HG02678 (cell line): ENCODE measurements around the gene SOX5.
A peak's percentile ranks its signal among the peaks of the same experiment; 100 is the strongest.
"Not testable (repeated sequence)": the region's sequence is repeated elsewhere in the genome, so short reads cannot be mapped to it uniquely, and the experiment has no call there.

Source experiments
- ATAC-seq: cut with Tn5 transposase; IDR thresholded peaks from one replicate; pipeline ENCODE4 v1.9.1; 2021; ENCODE audit warnings: mild to moderate bottlenecking, moderate library complexity; ENCODE audit not compliant: unreplicated experiment

SOX5 gene

DNA sequence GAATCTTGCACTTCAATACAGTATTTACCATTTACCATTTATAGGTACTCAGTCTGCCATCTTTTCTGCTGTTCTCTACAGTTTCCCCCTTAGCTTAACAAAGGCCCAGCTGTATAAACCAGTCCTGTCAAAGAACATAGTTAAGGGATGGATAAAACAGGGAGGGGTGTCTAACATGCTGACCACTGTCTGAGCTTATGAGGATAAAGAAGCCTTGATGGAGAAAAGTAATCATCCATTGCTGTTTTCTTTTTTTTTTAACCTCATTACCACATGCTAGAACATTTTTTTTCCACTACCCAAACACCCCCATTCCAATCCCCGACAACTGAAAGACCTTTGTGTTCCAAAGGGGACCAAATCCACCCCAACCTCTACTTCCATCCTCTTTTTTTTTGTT is 39.9 kb downstream of the SOX5 start:
- ATAC-seq, result no peak

DNA sequence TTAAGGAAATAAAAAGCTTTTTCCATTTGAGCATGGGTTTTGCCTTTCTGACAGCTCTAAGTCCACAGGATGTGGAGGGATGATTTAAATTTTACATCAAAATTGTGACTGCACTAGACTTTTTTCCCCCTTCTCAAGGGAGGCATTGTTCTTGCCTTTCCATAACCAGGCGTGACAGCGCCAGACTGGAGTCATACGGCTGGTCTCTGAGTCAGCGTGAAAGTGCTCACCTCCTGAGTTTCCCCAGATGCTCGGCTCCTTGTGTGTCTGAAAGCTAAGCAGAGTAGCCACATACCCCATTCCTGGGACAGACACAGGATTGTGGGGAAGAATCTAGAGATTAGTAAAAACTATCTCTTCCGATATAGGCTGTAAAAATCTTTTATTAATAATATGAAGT is 43.1 kb downstream of the SOX5 start:
- no peak for ATAC-seq

DNA sequence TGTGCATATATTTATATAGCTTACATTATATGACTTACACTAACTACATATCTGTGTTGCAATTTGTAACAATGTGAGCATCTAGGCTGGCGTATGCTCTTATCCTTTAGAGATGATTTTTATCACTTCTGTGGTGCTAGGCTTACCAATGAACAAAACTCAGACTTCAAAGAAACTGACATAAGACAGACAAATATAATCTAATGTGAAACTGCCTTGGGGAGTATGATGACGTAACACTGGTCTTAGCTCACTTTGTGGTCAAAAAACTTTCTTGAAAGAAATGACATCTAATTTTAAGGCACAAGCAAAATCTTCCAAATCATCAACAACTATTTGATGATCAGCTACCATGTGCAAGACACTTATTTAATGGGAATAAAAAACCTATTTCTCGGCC is 50.0 kb downstream of the SOX5 start:
- no peak for ATAC-seq

DNA sequence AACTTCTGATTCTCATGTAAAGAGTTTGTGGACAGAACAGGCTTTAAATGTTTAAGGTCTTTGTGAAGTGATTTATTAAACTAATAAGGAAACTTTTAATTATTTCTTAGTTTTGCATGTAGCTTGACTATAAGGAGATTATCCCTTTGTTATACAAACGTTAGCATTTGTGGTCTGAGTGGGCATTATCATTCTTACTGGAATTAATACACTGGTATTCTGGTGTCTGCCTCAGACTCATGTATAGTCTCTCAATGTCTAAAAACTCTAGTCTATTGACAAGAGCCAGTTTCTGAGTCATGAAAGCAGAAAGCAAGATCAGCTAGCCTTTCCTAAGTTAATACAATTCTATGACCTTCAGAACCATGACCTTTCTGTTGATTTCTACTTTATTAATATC is 51.3 kb downstream of the SOX5 start:
- ATAC-seq, result no peak

DNA sequence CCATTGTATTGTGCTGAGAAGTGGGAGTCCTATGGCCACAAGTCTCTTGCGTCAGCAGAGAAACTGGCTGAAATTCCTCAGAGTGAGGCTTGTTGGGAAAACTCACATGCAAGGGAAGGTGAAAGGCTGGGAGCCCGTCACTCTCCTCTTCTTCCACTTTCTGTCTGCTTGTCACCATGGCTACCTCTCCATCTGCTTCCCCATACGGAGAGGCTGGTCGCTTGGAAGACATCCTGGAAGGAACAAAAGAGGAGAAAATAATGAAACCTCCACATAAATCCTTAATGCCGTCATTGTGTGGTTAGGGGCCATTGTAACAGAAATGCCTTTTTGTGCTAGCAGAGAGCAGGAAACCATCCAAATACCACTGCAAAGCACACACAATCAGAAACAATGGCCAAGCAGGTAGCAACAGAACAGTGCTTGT is 53.7 kb downstream of the SOX5 start:
- no peak for ATAC-seq

DNA sequence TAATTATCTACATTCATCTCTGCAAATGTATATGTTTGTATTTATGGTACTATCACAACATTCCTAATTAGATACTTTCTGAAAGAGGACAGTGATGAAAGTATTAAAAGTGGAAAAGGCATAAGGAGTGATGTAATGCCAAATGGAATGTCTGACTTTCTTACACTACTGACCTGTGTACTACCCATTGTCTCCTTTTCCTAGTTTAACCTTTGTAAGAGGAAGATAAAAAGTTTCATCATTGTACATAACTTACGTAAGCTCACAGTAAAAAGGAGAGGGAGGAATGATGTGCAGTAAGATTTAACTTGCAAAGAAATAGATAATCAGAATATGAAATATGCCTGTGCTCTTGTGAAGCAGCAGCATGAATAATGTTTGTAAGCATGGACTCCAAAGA is 55.9 kb downstream of the SOX5 start:
- no peak for ATAC-seq

DNA sequence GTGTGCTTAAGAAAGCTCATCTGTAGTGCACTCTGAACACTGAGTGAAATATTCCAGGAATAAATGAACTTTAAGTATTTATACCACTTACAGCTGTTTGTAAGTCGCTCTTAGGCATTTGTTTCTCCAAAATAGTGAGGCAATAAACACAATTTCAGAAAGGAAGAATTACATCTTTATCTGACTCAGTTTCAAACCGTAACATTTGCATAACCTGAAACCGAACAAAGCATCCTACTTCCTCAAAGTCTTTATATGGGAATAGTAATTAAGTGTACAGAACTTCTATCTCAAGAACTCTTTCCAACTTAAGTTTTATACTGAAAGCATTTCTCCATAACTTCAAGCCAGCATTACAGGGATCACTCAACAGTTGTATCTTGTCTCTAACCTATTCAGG is 58.4 kb downstream of the SOX5 start:
- no peak for ATAC-seq

DNA sequence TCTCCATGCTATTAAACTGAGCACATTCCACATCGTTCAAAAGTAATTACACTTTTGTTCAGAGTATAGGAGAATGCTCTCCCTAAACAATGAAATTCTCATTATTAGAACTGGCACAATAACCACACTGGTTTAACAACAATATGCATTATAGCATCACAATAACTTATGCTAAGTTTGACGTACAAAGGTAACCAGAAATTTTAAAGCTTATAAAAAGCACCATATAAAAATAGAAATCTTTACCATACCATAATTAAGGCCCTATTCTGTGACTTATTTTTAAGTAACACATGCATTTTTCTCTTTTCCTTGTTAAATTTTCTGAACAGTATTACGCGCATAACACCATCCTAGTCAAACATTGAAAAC is 60.4 kb downstream of the SOX5 start:
- no peak for ATAC-seq

DNA sequence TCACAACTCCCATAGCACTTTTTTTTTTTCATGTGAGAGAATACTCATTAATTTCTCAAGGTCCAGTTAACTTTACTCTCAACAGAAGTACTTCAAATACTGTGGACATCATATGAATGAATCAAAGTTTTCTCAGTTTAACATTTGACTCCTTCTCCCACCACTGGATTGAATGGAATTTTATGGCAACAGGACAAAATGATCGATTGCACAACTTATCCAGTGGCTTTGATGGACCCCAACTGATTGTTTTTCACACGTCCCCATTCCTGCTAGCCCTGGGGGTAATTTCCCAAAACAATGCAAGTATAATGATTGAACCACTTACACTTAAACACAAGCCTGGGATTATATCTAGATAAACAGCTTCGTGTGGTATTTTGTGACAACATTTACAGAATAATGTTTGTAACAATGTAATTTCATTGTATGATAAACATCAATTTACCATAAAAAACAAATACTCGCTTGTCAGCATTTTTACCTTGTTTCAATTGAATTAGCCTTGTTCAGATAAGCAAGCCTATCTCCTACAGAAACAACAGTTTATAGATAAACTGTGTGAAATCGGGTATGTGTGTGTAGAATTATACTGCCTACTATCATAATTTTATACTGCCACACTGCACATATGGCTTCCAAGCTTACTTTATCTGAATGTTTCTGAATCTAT is 60.9 kb downstream of the SOX5 start:
- no peak for ATAC-seq

DNA sequence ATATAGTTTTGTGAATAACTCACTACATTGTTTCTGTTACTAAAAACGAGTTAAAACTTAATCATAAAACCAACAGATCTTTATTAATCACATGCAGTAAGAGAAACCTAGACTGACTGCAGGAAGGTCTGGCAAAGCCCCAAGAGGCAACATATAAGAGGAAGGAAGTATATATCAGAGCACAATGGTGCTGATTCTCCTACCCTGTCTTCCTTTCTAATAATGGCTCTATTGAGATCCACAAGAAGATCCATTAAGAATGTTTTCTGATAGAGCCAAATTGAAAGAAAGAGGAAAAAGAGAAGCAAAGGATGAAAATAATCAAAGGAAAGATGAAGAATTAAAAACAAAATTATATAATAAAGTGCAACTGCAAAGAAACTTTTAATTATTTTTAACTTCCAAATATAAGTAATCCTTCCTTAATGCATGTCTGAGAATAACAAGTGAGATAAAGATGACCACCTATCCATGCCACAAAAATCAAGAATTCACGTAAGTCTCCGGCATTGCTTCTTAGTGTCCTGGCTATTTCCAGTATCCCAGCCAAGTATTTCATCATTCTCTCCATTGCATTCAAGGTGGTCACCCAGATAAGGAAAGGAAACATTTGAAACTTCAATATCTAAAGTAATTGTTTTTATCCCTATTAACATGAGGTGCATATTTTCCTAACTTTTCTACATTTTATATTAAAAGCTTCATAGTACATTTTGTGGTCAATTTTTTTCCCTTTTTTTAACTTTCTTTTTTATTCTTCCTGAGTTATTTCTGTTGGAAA is 62.2 kb downstream of the SOX5 start:
- no peak for ATAC-seq

DNA sequence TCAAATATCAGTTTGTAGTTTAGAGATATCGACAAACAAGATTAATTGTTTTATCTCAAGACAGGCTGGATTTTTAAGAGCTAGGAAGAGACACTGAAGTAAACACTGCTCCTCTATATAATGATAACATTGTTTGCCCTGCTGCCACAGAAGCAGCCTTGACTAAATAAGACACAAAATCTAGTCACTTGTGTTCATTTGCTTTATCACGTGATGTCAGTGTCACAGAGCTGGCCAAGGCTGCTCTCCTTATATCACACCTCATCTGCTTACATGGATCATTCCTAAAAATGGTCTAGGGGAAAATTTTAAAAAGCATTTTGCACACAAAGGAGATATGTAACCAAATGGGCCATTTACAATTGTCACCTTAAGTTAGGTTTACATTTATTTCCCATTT is 64.1 kb downstream of the SOX5 start:
- ATAC-seq, result no peak

DNA sequence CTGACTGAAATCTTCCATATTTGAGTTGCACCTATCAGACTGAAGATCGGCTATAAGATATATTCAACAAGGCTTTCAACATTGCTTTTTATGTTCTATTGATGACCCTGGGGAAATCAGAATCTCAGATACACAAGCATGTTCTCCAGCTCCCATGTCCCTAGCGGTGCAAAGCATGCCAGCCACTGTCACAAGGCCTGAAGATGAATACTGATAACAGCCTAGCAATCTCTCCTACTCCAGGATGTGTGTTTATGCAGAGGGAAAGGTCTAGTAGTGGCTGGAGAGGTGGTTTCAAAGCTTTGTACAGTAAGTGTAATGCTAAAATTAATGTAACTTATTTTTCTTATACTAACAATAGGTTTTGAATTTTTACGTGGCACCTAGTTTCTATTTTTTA is 64.6 kb downstream of the SOX5 start:
- no peak for ATAC-seq

DNA sequence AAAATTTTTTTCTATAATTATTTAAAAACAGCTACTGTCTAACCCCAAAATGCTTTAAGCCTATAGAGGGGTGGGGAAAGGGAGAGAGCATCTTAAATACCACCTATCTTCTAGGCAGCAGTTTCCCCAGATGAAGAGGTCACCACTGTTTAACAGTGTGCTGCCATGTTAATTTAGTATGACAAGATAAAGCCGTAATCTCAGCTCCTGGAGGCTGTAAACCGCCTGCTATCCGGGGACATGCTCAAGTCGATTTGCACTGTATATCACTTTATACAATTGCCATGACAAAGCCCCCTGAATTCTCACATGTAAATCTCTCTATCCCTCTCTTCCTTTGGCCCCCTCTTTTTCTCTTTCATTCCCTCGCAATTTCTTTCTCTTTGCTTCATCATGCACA is 68.5 kb downstream of the SOX5 start:
- no peak for ATAC-seq

DNA sequence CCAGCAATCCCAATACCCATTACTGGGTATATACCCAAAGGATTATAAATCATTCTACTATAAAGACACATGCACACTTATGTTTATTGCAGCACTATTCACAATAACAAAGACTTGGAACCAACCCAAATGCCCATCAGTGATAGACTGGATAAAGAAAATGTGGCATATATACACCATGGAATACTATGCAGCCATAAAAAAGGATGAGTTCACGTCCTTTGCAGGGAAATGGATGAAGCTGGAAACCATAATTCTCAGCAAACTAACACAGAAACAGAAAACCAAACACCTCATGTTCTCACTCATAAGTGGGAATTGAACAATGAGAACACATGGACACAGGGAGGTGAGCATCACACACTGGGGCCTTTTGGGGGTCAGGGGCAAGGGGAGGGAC is 72.9 kb downstream of the SOX5 start:
- not testable (repeated sequence) for ATAC-seq

DNA sequence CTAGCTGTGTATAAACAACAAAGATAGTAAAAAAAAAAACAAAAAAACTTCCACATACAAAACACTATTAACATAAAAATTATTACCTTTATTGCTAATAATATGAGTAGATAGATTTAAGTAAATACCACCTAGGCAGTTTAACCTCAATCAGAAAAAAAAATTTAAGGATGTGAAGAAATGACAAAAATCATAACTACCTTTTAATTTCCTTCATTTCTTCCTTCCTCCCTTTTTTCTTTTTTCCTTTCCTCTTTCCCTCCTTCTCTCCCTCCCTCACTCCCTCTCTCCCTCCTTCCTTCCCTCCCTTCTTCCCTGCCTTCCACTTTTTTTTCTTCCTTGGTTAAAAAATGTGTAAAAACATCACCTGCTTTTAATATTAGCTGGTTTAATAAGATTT is 81.7 kb downstream of the SOX5 start:
- no peak for ATAC-seq

DNA sequence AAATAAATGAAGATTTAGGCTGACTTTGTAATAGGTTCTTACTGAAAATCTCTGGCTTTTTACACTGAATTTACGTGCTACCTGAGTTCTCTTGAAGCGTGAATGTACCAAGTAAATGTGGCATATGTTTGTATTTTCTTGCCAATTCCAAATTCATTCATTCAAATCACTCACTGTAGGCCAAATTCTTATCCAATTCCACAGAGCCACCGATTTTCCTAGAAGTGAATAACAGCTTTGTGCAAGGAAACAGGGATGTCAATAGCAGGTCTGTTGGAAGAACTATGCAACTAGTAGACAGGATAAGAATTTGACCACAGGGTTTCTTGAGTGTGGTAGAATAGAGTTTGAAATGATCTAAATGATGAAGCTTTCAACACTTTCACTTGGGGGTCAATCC is 86.8 kb downstream of the SOX5 start:
- no peak for ATAC-seq

DNA sequence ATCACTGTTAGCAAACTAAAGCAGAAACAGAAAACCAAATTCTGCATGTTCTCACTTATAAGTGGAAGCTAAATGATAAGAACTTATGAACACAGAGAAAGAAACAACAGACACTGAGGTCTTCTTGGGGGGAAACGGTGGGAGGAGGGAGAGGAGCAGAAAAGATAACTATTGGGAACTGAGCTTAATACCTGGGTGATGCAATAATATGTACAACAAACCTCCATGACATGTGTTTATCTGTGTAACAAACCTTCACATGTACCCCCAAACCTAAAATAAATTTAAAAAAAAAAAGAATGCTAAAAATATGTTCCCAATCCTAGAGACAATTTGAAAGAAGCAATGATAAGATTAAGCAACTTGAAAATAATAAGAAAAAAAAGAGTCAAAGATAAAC is 89.5 kb downstream of the SOX5 start:
- ATAC-seq, result no peak

DNA sequence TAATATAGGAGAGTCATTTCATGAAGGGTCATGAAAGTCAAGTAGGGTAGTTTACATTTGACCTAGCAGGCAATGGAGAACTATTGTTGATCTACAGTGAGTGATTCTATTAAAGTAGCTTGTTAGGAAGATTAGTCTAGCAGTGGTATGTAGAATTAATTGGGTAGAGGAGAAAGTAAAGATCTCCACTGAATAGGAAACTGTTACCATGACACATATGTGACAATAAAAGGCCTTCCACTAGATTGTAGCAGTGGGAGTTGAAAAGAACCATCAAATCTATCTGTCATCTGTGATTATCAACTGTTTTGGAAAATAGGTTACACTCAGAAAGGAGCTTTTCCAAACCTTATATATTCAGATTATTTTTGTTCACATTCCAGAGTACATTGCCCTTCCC is 92.3 kb downstream of the SOX5 start:
- ATAC-seq, result no peak

DNA sequence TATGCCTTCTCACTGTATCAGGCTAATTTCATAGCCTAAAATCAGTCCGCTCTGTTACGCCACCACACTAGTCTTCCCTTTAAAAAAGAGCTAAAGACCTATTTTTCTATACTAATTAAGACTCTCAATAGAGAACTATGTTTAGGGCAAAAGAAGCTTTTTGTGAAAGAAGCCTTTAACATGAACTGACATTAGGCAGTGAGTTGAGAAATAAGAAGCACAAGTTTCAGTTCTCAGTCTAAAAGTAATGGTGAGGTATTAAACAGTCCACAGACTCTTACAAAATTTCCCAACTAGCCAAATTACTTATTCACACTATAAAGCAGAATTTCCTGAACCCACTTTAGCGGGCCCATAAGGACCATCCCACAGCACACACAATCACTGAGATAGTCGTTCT is 93.7 kb downstream of the SOX5 start:
- ATAC-seq, result peak; percentile 61

DNA sequence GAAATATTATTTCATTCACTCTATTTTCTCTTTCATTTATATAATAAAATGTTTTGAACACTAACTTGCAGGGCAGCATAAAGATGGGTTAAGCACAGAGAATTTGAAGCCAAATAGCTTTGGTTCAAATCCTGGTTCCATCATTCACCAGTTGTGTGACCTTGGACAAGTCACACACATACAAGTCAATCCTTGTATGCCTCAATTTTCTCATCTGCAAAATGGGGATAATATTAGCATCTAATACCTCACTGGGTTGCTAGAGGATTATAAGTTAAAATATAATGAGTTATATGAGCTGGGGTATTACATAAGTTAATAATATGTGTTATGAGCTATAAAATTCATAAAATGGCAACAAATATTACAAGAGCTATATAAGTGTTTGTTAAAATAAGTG is 94.9 kb downstream of the SOX5 start:
- no peak for ATAC-seq

DNA sequence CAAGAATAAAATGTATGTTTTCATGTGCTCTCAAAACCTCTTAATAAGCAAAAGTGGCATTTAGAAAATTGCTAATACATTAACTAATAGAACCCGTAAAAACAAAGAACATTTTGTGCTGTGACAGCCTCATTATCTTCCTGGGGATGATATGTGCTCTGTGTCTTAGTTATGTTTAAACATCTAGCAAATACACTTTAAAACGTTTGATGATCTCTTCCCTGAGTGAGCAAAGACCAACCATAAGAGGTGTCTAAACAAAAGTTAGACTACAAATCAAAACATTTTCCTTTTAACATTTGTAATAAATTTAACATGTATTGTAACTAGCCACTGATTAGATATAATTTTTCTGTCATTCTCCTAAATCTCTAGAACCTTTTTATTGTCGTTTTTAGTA is 95.8 kb downstream of the SOX5 start:
- no peak for ATAC-seq

DNA sequence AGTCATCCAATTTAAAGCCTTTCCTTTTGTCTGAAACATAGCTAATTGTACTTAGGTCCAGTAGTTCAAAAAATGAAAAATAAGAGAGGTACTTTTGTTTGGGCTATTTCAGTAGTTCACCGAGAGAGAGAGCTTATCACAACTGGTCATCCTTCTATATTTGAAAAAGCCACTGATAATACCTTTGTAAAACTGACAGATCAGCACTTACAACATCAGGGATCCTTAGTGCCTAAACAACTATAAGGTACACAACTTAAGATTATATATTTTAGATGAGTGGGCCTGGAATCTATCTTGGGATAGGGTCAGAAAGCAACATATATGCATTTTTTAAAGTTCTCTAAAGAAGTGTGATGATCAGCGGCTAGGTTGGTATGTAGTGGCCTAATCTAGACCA is 97.9 kb downstream of the SOX5 start:
- ATAC-seq, result no peak

DNA sequence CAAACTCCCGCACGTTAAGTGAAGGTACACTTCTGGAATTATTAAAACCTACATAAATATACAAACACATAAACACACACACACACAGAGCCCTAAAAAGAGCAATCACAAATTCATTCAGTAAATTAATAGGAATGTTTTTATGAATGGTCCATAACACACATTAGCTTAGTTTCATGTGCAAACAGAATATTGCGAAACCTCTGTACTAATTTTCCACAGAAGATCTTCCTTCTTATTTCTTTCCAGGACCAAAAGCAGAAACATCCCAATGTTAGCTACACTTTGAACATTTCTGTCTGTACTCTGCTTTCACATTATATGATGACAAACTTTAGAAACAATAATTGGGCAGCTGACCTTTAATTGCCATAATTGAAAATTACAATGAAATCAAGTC is 101.6 kb downstream of the SOX5 start:
- ATAC-seq, result no peak
